IMR-90 (cell line): ENCODE data around the gene SMCO4. TPM values are rescaled to one million over a fixed set of nuclear protein-coding genes. Genes with fewer than 3 reads are reported as not detected.

ENCODE experiments used
- ATAC-seq: fragments of 200-7000 bp; cut with Tn5 transposase; 2 replicates; pipeline ENCODE4 v1.9.1; 2020; ENCODE audit warnings: low read depth, mild to moderate bottlenecking, moderate library complexity
- BruUV-seq: library from RNA; stranded (reverse); fragments of 400-500 nt; replicated peaks from 2 replicates; lab custom pipeline; 2021; lab: Mats Ljungman, UMichigan
- CTCF ChIA-PET: fragments of 300-600 bp; formaldehyde crosslinking; extraction: SDS; loops from one replicate; lab custom pipeline; 2021; ENCODE audit warnings: antibody characterized with exemption; lab: Yijun Ruan, JAX
- POLR2A ChIA-PET: fragments of 300-600 bp; sonication (Branson Sonifier 250); formaldehyde crosslinking; loops from one replicate; lab custom pipeline; 2022; ENCODE audit warnings: antibody characterized with exemption; ENCODE audit not compliant: unreplicated experiment; lab: Charles Lee
- DNase-seq: peaks from one replicate; pipeline ENCODE4 v3.0.0; 2013
- H2AFZ ChIP-seq: replicated peaks from 2 replicates; pipeline ENCODE3; 2013; ENCODE audit warnings: low read length, mild to moderate bottlenecking; ENCODE audit not compliant: poor library complexity
- H2AK5ac ChIP-seq: 2 replicates; pipeline ENCODE4 v1.6.1; 2013; ENCODE audit warnings: low read depth, low read length, inconsistent platforms
- H2AK9ac ChIP-seq: replicated peaks from 2 replicates; pipeline ENCODE3; 2013; ENCODE audit warnings: mild to moderate bottlenecking, low read depth, low read length, moderate library complexity; ENCODE audit not compliant: poor library complexity
- H2BK120ac ChIP-seq: 2 replicates; pipeline ENCODE4 v1.6.1; 2013; ENCODE audit warnings: low read depth, low read length, inconsistent platforms
- H2BK15ac ChIP-seq: 3 replicates; pipeline ENCODE4 v1.6.1; 2013; ENCODE audit warnings: low read depth, low read length, inconsistent platforms
- H2BK20ac ChIP-seq: 2 replicates; pipeline ENCODE4 v1.6.1; 2013; ENCODE audit warnings: low read depth, mild to moderate bottlenecking, inconsistent platforms, low read length, moderate library complexity
- H2BK5ac ChIP-seq: 2 replicates; pipeline ENCODE4 v1.6.1; 2013; ENCODE audit warnings: mild to moderate bottlenecking, low read depth, low read length, inconsistent platforms; ENCODE audit not compliant: poor library complexity, severe bottlenecking
- H3K14ac ChIP-seq: replicated peaks from 2 replicates; pipeline ENCODE4 v1.6.1; 2013; ENCODE audit warnings: low read depth, low read length, inconsistent platforms
- H3K18ac ChIP-seq: 2 replicates; pipeline ENCODE4 v1.6.1; 2013; ENCODE audit warnings: low read depth, low read length, control low read depth
- H3K23ac ChIP-seq: 2 replicates; pipeline ENCODE4 v1.6.1; 2013; ENCODE audit warnings: low read depth, low read length, inconsistent platforms
- H3K27ac ChIP-seq: 2 replicates; pipeline ENCODE4 v1.5.1; 2013; ENCODE audit warnings: mild to moderate bottlenecking, control low read depth, low read length; ENCODE audit not compliant: insufficient read depth
- H3K27me3 ChIP-seq: 2 replicates; pipeline ENCODE4 v1.6.1; 2013; ENCODE audit warnings: low read length; ENCODE audit not compliant: control insufficient read depth, insufficient read depth
- H3K36me3 ChIP-seq: 2 replicates; pipeline ENCODE4 v1.6.1; 2013; ENCODE audit warnings: low read length, mixed read lengths; ENCODE audit not compliant: control insufficient read depth, insufficient read depth
- H3K4ac ChIP-seq: 2 replicates; pipeline ENCODE4 v1.6.1; 2013; ENCODE audit warnings: low read depth, low read length, inconsistent platforms
- H3K4me1 ChIP-seq: 2 replicates; pipeline ENCODE4 v1.6.1; 2013; ENCODE audit warnings: low read length, mixed read lengths; ENCODE audit not compliant: control insufficient read depth, insufficient read depth
- H3K4me2 ChIP-seq: 2 replicates; pipeline ENCODE4 v1.6.1; 2013; ENCODE audit warnings: low read depth, mild to moderate bottlenecking, control low read depth, low read length, moderate library complexity
- H3K4me3 ChIP-seq: 2 replicates; pipeline ENCODE4 v1.5.1; 2013; ENCODE audit warnings: low read depth, mild to moderate bottlenecking, control low read depth, low read length, moderate library complexity; ENCODE audit not compliant: insufficient read depth
- H3K56ac ChIP-seq: 2 replicates; pipeline ENCODE4 v1.6.1; 2013; ENCODE audit warnings: low read length, inconsistent platforms; ENCODE audit not compliant: insufficient read depth; ENCODE audit errors: extremely low read depth
- H3K79me1 ChIP-seq, 2 experiments: 2 replicates each; pipeline ENCODE4 v1.6.1; 2013; ENCODE audit warnings: low read length in 2 of 2, inconsistent platforms in 1 of 2, low read depth in 1 of 2
- H3K9ac ChIP-seq: 2 replicates; pipeline ENCODE4 v1.6.1; 2013; ENCODE audit warnings: low read depth, low read length, control low read depth
- H3K9me1 ChIP-seq: 2 replicates; pipeline ENCODE4 v1.6.1; 2013; ENCODE audit warnings: low read length, inconsistent platforms; ENCODE audit not compliant: insufficient read depth
- H3K9me3 ChIP-seq: 2 replicates; pipeline ENCODE4 v1.6.1; 2013; ENCODE audit warnings: low read length; ENCODE audit not compliant: control insufficient read depth, insufficient read depth
- H4K20me1 ChIP-seq: 2 replicates; pipeline ENCODE4 v1.6.1; 2013; ENCODE audit warnings: low read length, inconsistent platforms; ENCODE audit not compliant: insufficient read depth
- H4K5ac ChIP-seq: 2 replicates; pipeline ENCODE4 v1.6.1; 2013; ENCODE audit warnings: mild to moderate bottlenecking, low read depth, low read length, control low read depth
- H4K8ac ChIP-seq, 2 experiments: 2 replicates each; pipeline ENCODE4 v1.6.1; 2013; ENCODE audit warnings: low read depth in 2 of 2, low read length in 2 of 2, control low read depth in 1 of 2, inconsistent platforms in 1 of 2
- H4K91ac ChIP-seq: 2 replicates; pipeline ENCODE4 v1.6.1; 2013; ENCODE audit warnings: low read depth, low read length, inconsistent platforms; ENCODE audit not compliant: insufficient read depth
- BHLHE40 ChIP-seq: fragments of 150-350 bp; IDR thresholded peaks from 2 replicates; pipeline ENCODE4 v1.6.1; 2016; ENCODE audit warnings: mild to moderate bottlenecking, low read depth, low read length
- CEBPB ChIP-seq: IDR thresholded peaks from 2 replicates; pipeline ENCODE4 v1.6.1; 2012; ENCODE audit warnings: low read depth, low read length, improper control_type of control experiment
- CHD1 ChIP-seq: IDR thresholded peaks from 2 replicates; pipeline ENCODE4 v1.6.1; 2012; ENCODE audit warnings: low read depth, low read length, improper control_type of control experiment
- CTCF ChIP-seq: conservative IDR thresholded peaks from 2 replicates; pipeline ENCODE4 v1.5.1; 2012; ENCODE audit warnings: mild to moderate bottlenecking, low read depth, low read length, improper control_type of control experiment
- ELK1 ChIP-seq: fragments of 150-350 bp; IDR thresholded peaks from 2 replicates; pipeline ENCODE4 v1.6.1; 2016; ENCODE audit warnings: low read depth, mild to moderate bottlenecking, low read length, moderate library complexity, borderline replicate concordance
- FOS ChIP-seq: fragments of 150-350 bp; IDR thresholded peaks from 2 replicates; pipeline ENCODE4 v1.6.1; 2016; ENCODE audit warnings: low read depth, low read length
- MAFK ChIP-seq: IDR thresholded peaks from 2 replicates; pipeline ENCODE4 v1.6.1; 2012; ENCODE audit warnings: low read depth, low read length, improper control_type of control experiment
- MAZ ChIP-seq: IDR thresholded peaks from 2 replicates; pipeline ENCODE4 v1.6.1; 2012; ENCODE audit warnings: low read depth, mild to moderate bottlenecking, low read length, improper control_type of control experiment, moderate library complexity, borderline replicate concordance
- MXI1 ChIP-seq: IDR thresholded peaks from 2 replicates; pipeline ENCODE4 v1.6.1; 2012; ENCODE audit warnings: low read depth, mild to moderate bottlenecking, low read length, moderate library complexity, borderline replicate concordance
- NFE2L2 ChIP-seq: fragments of 150-350 bp; IDR thresholded peaks from 2 replicates; pipeline ENCODE4 v1.6.1; 2016; ENCODE audit warnings: low read depth, mild to moderate bottlenecking, low read length
- POLR2A ChIP-seq: IDR thresholded peaks from 2 replicates; pipeline ENCODE4 v1.6.1; 2012; ENCODE audit warnings: mild to moderate bottlenecking, low read depth, low read length
- RAD21 ChIP-seq: IDR thresholded peaks from 2 replicates; pipeline ENCODE4 v1.6.1; 2012; ENCODE audit warnings: low read length, improper control_type of control experiment
- RCOR1 ChIP-seq: IDR thresholded peaks from 2 replicates; pipeline ENCODE4 v1.6.1; 2012; ENCODE audit warnings: mild to moderate bottlenecking, low read length, improper control_type of control experiment; ENCODE audit not compliant: insufficient replicate concordance
- RFX5 ChIP-seq: IDR thresholded peaks from 2 replicates; pipeline ENCODE4 v1.8.0; 2012; ENCODE audit warnings: low read depth, mild to moderate bottlenecking, low read length, moderate library complexity
- SMC3 ChIP-seq: fragments of 150-350 bp; IDR thresholded peaks from 2 replicates; pipeline ENCODE4 v1.6.1; 2016; ENCODE audit warnings: low read depth, mild to moderate bottlenecking, antibody characterized with exemption, low read length, moderate library complexity
- USF2 ChIP-seq: fragments of 150-350 bp; IDR thresholded peaks from 2 replicates; pipeline ENCODE4 v1.6.1; 2017; ENCODE audit warnings: mild to moderate bottlenecking, antibody characterized with exemption, low read length, low read depth
- WGBS, 2 experiments: methylation state at CpG; one replicate each; pipeline versions ENCODE4 v1.1.5 to v1.1.7; 2013; ENCODE audit warnings: missing lambda C conversion rate in 2 of 2; ENCODE audit not compliant: insufficient read length in 1 of 2; ENCODE audit errors: extremely low coverage in 2 of 2; 5-methylcytosine and 5-hydroxymethylcytosine counted together
- dilution Hi-C: fragments of 300-500 bp; cut with HindIII; formaldehyde crosslinking; loops from one replicate; pipeline ENCODE4 v1.14.3; 2018; ENCODE audit warnings: low sequenced_read_pairs; ENCODE audit not compliant: unreplicated experiment
- in situ Hi-C: fragments of 300-500 bp; cut with MboI; formaldehyde crosslinking; loops from 3 replicates; pipeline ENCODE4 v1.14.3; 2019; ENCODE audit warnings: low sequenced_read_pairs, inconsistent platforms, mixed read lengths
- intact Hi-C: fragments of 100-400 bp; cut with micrococcal nuclease; formaldehyde crosslinking; loops from 2 replicates; pipeline ENCODE4 v1.10.0; 2022
- polyA plus RNA-seq, 3 experiments: library from polyadenylated mRNA; depleted of rRNA; stranded (reverse); fragments of >200 nt; gene quantifications; 2 replicates each; pipeline ENCODE4 v1.2.3, GENCODE V29; 2012; ENCODE audit warnings: low replicate concordance in 1 of 3
- total RNA-seq: library from RNA; depleted of rRNA; stranded (reverse); fragments of >200 nt; gene quantifications from 2 replicates; pipeline ENCODE4 v1.2.3, GENCODE V29; 2012

SMCO4 gene
- total and polyA plus RNA-seq, 2 of the 4 experiments (the other 2 are of a cell fraction): 2.2 to 17.7 TPM

- H4K20me1 ChIP-seq: no peaks in the 10 kb centered on the region
- H4K91ac ChIP-seq: no peak overlapping the region
- H3K9me3 ChIP-seq: no peaks in the 10 kb centered on the region
- no TSS peak for BruUV-seq
- no peak overlapping the region for H4K8ac ChIP-seq
- no peaks in the 10 kb centered on the region for H3K4me1 ChIP-seq
- intact Hi-C loops: no loop called here
- POLR2A ChIA-PET: no interaction called here
- no peak overlapping the region for H2BK120ac ChIP-seq
- CTCF ChIA-PET: no interaction called here
- H3K27me3 ChIP-seq: no peaks in the 10 kb centered on the region
- in situ Hi-C loops: no loop called here
- no peak overlapping the region for H2AFZ ChIP-seq
- H3K14ac ChIP-seq: no peak overlapping the region
- H2AK9ac ChIP-seq: no peak overlapping the region
- H2BK15ac ChIP-seq: no peak overlapping the region
- no peak overlapping the region for H2BK20ac ChIP-seq
- H3K4me3 ChIP-seq: no peak overlapping the region
- no peak overlapping the region for H3K56ac ChIP-seq
- no peaks in the 10 kb centered on the region for H3K36me3 ChIP-seq
- ATAC-seq: no peak
- H3K9me1 ChIP-seq: no peaks in the 10 kb centered on the region
- no peak overlapping the region for H2BK5ac ChIP-seq
- no peak overlapping the region for H4K5ac ChIP-seq
- WGBS, 2 experiments: 100% methylated on average over 2 of the region's 8 CpGs; no CpG with 5 or more reads in 1 of the 2 experiments
- H3K79me1 ChIP-seq: no peaks in the 10 kb centered on the region
- dilution Hi-C loops: no loop called here
- no peak overlapping the region for H3K18ac ChIP-seq
- H3K9ac ChIP-seq: no peak overlapping the region
- H3K4ac ChIP-seq: no peak overlapping the region
- H3K23ac ChIP-seq: no peak overlapping the region
- H3K27ac ChIP-seq: no peak overlapping the region
- no peak overlapping the region for H2AK5ac ChIP-seq
- TF ChIP-seq RCOR1 (no peak), USF2 (no peak), RFX5 (no peak), SMC3 (no peak), RAD21 (no peak), CEBPB (no peak), POLR2A (no peak), CHD1 (no peak), ELK1 (no peak), MXI1 (no peak), MAFK (no peak), CTCF (no peak), NFE2L2 (no peak), MAZ (no peak), FOS (no peak), BHLHE40 (no peak)
- DNase-seq: peak; percentile 2
- H3K4me2 ChIP-seq: no peak overlapping the region
These were observed 98.5 kb downstream of the SMCO4 start for GRCh38 chr11:93444617-93445073.
